Lung (tissue), 12 donors: Measurements from ENCODE around the gene UBE2U. TPM values are rescaled to one million over a fixed set of nuclear protein-coding genes. Genes with fewer than 3 reads are reported as not detected.
A peak's percentile ranks its signal among the peaks of the same experiment; 100 is the strongest.
"Not testable (repeated sequence)": the region's sequence is repeated elsewhere in the genome, so short reads cannot be mapped to it uniquely, and the experiment has no call there.

Experiments used
- ATAC-seq: fragments of 200-7000 bp; cut with Tn5 transposase; one replicate; pipeline ENCODE4 v1.9.1; 2020; ENCODE audit warnings: moderate number of reproducible peaks; ENCODE audit not compliant: insufficient read depth, low FRiP score
- DNase-seq, 3 donors: peaks; one replicate each; pipeline ENCODE4 v3.0.0-alpha.2; 2013 to 2017
- H3K27ac ChIP-seq, 2 donors: one replicate each; pipeline ENCODE4 v1.5.1; 2013; ENCODE audit warnings: mild to moderate bottlenecking in 2 of 2, moderate library complexity in 2 of 2, control low read depth in 1 of 2, inconsistent platforms in 1 of 2, low read depth in 1 of 2, low read length in 1 of 2
- H3K27me3 ChIP-seq, 3 donors: one replicate each; pipeline ENCODE4 v1.5.1; 2013; ENCODE audit warnings: low read length in 2 of 3; ENCODE audit not compliant: control insufficient read depth in 3 of 3, insufficient read depth in 3 of 3
- H3K36me3 ChIP-seq, 4 donors: one replicate each; pipeline ENCODE4 v1.5.1; 2013; ENCODE audit warnings: low read length in 4 of 4, mild to moderate bottlenecking in 1 of 4, moderate library complexity in 1 of 4; ENCODE audit not compliant: control insufficient read depth in 4 of 4, insufficient read depth in 4 of 4
- H3K4me1 ChIP-seq, 5 donors: one replicate each; pipeline ENCODE4 v1.5.1; 2013; ENCODE audit warnings: low read length in 5 of 5, mild to moderate bottlenecking in 2 of 5, moderate library complexity in 1 of 5; ENCODE audit not compliant: control insufficient read depth in 5 of 5, insufficient read depth in 5 of 5
- H3K4me3 ChIP-seq: one replicate; pipeline ENCODE4 v1.5.1; 2013; ENCODE audit warnings: mild to moderate bottlenecking, control low read depth, moderate library complexity
- H3K9ac ChIP-seq, 2 donors: one replicate each; pipeline ENCODE4 v1.5.1; 2013; ENCODE audit warnings: low read length in 2 of 2, control low read depth in 1 of 2; ENCODE audit not compliant: insufficient read depth in 1 of 2
- H3K9me3 ChIP-seq, 4 donors: one replicate each; pipeline ENCODE4 v1.5.1; 2013; ENCODE audit warnings: low read length in 3 of 4, mild to moderate bottlenecking in 1 of 4, moderate library complexity in 1 of 4; ENCODE audit not compliant: control insufficient read depth in 4 of 4, insufficient read depth in 3 of 4
- CTCF ChIP-seq: IDR thresholded peaks from 2 replicates; pipeline ENCODE4 v1.5.1; 2012; ENCODE audit warnings: mild to moderate bottlenecking; ENCODE audit errors: control extremely low read depth, extremely low read depth
- WGBS, 2 donors: extraction: QIAGEN DNeasy Blood & Tissue Kit; methylation state at CpG; one replicate each; pipeline ENCODE4 v1.1.7; 2013; 5-methylcytosine and 5-hydroxymethylcytosine counted together
- polyA plus RNA-seq, 2 donors: library from polyadenylated mRNA; stranded (reverse); fragments of 200-250 nt; gene quantifications; one replicate each; pipeline ENCODE4 v1.2.1, GENCODE V29; 2013
- total RNA-seq, 2 donors: library from RNA; depleted of rRNA in 1 of 2; stranded (reverse); fragments of >200 nt in 1 of 2; gene quantifications; one replicate each; pipeline ENCODE4 v1.2.1, GENCODE V29; 2014 to 2021
- donor health status: control.
- donor health status: control.
- donor health status: Bipolar disorder and iron deficiency.
- donor health status: healthy.
- donor health status: DM: yes; HTN: yes; CAD: no.

UBE2U gene
- total and polyA plus RNA-seq, 4 donors = not detected

- ATAC-seq (peak; percentile 63), DNase-seq (peak in 2 of 3 donors; percentile 77 to 79)
- 18 to 24% methylated on average over 4 of the region's 4 CpGs for WGBS, 2 donors
- Histone ChIP-seq H3K4me1 (peaks cover 0 to 30% (median 0%) of the 10 kb centered on the region in 5 donors), H3K9ac (no peak overlapping the region), H3K9me3 (no peaks in the 10 kb centered on the region), H3K27me3 (no peaks in the 10 kb centered on the region), H3K4me3 (no peak overlapping the region), H3K27ac (no peak overlapping the region), H3K36me3 (no peaks in the 10 kb centered on the region)
- TF ChIP-seq CTCF = peak; percentile 74
Observed at GRCh38 chr1:64246294-64246917, 43.0 kb downstream of the UBE2U start.

GRCh38 chr1:64248065-64248464, 44.6 kb downstream of the UBE2U start:
- 70 to 77% methylated on average over 5 of the region's 5 CpGs for WGBS, 2 donors
- peak in 1 of 3 donors; percentile 44 for DNase-seq
- ATAC-seq = no peak

GRCh38 chr1:64250472-64250871, 47.0 kb downstream of the UBE2U start:
- H3K36me3 ChIP-seq, H3K9me3 ChIP-seq, H3K4me3 ChIP-seq, H3K27ac ChIP-seq, H3K27me3 ChIP-seq, H3K9ac ChIP-seq, DNase-seq, H3K4me1 ChIP-seq, ATAC-seq: not testable (repeated sequence)
- WGBS, 2 donors = 83 to 92% methylated on average over 2 of the region's 2 CpGs

More at GRCh38 chr1:64248065-64248464, 44.6 kb downstream of the UBE2U start:
- Histone ChIP-seq H3K4me1 (peaks cover 0 to 18% (median 0%) of the 10 kb centered on the region in 5 donors), H3K36me3 (no peaks in the 10 kb centered on the region), H3K9ac (no peak overlapping the region), H3K9me3 (no peaks in the 10 kb centered on the region), H3K27ac (no peak overlapping the region), H3K27me3 (no peaks in the 10 kb centered on the region), H3K4me3 (no peak overlapping the region)
- TF ChIP-seq CTCF = no peak

GRCh38 chr1:64251971-64252370, 48.5 kb downstream of the UBE2U start:
- H3K4me3 ChIP-seq = no peak overlapping the region
- H3K9ac ChIP-seq = no peak overlapping the region
- ATAC-seq (no peak), DNase-seq (no peak)
- no peaks in the 10 kb centered on the region for H3K27me3 ChIP-seq
- H3K9me3 ChIP-seq = no peaks in the 10 kb centered on the region
- no peak overlapping the region for H3K27ac ChIP-seq
- H3K36me3 ChIP-seq = no peaks in the 10 kb centered on the region
- 72 to 81% methylated on average over 3 of the region's 3 CpGs for WGBS, 2 donors
- no peak for TF ChIP-seq CTCF
- peaks cover 0 to 3% (median 0%) of the 10 kb centered on the region in 5 donors for H3K4me1 ChIP-seq

- not testable (repeated sequence) for ATAC-seq, H3K9me3 ChIP-seq, H3K27ac ChIP-seq, H3K4me1 ChIP-seq, H3K4me3 ChIP-seq, DNase-seq, H3K36me3 ChIP-seq, H3K27me3 ChIP-seq, H3K9ac ChIP-seq
- WGBS, 2 donors = 85 to 86% methylated on average over 2 of the region's 2 CpGs
Observed at GRCh38 chr1:64257233-64257632, 53.8 kb downstream of the UBE2U start.

- H3K36me3 ChIP-seq, H3K27ac ChIP-seq, H3K9me3 ChIP-seq, DNase-seq, H3K4me1 ChIP-seq, H3K4me3 ChIP-seq, H3K9ac ChIP-seq, ATAC-seq, H3K27me3 ChIP-seq: not testable (repeated sequence)
- WGBS, 2 donors = 73 to 100% methylated on average over 2 of the region's 2 CpGs
Observed at GRCh38 chr1:64258444-64258843, 55.0 kb downstream of the UBE2U start.
